DLD1 (cell line): ENCODE data around the gene GALNT7.
"Not testable (repeated sequence)": the region's sequence is repeated elsewhere in the genome, so short reads cannot be mapped to it uniquely, and the experiment has no call there.

Experiments used
- in situ Hi-C: cut with HindIII; loops from 2 replicates; pipeline ENCODE4 v1.10.0; 2017; ENCODE audit warnings: low sequenced_read_pairs

GALNT7 gene, protein sequence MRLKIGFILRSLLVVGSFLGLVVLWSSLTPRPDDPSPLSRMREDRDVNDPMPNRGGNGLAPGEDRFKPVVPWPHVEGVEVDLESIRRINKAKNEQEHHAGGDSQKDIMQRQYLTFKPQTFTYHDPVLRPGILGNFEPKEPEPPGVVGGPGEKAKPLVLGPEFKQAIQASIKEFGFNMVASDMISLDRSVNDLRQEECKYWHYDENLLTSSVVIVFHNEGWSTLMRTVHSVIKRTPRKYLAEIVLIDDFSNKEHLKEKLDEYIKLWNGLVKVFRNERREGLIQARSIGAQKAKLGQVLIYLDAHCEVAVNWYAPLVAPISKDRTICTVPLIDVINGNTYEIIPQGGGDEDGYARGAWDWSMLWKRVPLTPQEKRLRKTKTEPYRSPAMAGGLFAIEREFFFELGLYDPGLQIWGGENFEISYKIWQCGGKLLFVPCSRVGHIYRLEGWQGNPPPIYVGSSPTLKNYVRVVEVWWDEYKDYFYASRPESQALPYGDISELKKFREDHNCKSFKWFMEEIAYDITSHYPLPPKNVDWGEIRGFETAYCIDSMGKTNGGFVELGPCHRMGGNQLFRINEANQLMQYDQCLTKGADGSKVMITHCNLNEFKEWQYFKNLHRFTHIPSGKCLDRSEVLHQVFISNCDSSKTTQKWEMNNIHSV

DNA sequence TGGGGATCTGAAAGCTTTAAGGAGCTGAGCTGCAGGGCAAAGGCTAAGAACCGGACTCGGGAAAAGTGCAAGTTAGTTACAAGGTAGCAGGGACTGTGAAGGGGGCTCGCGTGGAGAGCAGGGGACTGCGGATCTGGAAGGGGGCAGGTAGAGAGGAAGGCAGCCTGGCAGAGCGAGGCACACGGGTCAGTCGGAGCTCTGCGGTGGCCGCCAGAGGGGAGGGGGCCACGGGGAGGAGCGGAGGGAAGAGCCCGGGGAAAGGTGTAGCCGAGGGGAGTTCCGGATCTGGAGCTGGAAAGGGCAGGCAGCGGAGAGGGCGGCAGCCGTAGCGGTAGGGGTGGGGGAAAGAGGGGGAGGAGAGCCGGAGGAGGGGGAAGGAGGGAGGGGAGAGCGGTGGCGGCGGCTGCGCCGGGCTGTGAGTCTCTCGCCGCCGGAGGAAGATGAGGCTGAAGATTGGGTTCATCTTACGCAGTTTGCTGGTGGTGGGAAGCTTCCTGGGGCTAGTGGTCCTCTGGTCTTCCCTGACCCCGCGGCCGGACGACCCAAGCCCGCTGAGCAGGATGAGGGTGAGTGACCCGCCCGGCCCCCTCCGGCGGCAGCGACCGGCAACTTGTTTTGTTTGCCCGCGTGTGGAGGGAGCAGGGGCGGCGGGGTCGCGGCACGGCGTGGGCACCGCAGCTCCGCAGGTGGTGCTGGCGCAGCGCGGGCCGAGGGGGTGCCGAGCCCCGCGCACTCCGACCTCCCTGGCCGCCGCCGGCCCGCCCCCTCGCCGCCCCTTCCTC, at the start of gene GALNT7:
GALNT7 (plus strand) TSS at position 416 of the 782 bp plus-strand sequence; CDS start at position 441, 25 bp downstream.
- in situ Hi-C loops = no loop called here

DNA sequence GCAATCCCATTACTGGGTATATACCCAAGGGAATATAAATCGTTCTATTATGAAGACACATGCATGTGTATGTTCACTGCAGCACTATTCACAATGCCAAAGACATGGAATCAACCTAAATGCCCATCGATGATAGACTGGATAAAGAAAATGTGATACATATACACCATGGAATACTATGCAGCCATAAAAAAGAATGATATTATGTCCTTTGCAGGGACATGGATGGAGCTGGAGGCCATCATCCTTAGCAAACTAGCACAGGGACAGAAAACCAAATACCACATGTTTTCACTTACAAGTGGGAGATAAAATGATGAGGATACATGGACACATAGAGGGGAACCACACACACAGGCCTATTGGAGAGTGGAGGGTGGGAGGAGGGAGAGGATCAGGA, 49.8 kb upstream of the GALNT7 start:
- in situ Hi-C loops = not testable (repeated sequence)

DNA sequence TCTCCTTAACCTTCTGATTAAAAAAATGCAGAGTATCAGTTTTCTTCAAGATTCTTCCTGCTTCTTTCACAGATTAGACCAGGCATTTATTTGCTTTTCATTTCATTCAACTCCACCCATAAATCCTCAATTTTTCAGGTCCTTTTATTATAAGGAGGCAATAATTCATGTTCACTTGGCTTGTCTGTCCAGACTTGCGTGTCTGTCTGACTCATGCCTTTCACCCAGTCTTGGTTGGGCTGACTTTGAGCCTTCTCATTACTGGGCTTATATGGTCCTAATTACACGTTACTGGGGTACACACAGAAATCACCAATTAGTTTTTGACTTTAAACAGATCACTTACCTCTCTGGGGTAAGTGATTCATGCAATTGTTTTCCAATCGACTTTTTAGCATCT, 48.8 kb upstream of the GALNT7 start:
- in situ Hi-C loops = no loop called here

DNA sequence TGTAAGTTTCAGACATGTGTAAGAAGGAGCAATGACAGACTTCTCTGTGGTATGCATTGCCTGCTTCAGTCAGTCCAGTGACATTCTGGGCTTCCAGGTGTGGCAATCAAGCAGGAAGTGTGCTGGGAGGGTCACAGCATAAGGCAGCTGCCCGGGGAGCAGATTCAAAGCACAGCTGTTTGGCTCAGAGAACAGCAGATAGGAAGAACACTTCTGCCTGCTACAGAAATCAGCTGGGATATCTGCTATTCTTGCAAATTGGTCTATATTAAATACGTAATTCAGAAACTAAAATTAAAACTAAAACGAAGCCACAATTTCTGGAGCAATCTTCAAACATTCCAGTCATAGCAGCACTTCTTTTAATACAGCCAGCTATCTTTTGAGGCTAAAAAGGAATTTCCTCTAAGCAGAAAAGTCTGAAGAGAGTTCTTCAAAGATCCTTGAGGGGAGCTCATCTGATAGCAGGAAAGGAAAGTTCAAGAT, 47.5 kb upstream of the GALNT7 start:
- in situ Hi-C loops = no loop called here

DNA sequence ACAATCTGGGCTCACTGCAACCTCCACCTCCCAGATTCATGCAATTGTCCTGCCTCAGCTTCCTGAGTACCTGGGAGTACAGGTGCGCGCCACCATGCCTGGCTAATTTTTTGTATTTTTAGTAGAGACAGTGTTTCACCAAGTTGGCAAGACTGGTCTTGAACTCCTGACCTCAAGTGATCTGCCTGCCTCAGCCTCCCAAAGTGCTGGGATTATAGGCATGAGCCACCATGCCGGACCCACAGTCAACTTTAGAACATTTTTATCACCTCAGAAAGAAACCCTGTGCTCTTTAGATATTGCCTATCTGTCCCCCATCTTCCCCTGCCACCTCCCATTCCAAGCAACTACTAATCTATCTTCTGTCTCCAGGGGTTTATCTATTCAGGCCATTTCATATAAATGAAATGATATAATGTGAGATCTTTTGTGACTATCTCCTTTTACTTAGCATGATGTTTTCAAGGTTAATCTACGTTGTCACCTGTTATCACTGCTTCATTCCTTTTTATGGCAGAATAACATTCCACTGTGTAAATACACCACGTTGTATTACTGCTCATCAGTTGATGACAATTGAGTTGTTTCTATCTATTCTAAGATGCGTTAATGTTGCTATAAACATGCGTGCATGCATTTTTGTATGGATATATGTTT, 44.3 kb upstream of the GALNT7 start:
- in situ Hi-C loops = no loop called here

DNA sequence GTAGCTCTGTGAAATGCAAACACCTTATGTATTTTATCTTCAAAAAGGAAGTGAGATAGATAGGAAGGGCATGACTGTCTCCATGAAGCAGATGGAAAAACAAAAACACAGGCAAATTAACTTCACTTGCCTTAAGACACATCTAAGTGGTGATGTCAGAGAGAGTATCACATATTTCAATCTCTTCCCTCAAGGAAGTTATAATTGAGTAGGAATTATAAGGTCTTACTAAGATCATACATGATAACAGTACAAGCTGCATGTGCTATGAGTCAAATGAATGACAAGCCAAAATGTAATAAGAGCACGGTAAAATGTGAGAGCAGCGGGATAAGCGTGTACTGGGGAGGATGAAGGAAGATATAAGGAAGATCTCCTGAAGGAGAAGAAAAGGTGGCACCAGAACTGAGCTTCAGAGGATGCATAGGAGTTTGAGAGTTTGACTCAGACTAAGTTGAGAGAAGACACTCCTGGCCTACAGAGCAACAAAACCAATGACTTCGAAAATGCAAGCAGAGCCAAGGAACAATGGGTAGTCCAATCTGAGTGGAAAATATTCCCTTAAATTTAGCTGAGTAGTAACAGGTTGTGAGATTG, 43.3 kb upstream of the GALNT7 start:
- in situ Hi-C loops = no loop called here

DNA sequence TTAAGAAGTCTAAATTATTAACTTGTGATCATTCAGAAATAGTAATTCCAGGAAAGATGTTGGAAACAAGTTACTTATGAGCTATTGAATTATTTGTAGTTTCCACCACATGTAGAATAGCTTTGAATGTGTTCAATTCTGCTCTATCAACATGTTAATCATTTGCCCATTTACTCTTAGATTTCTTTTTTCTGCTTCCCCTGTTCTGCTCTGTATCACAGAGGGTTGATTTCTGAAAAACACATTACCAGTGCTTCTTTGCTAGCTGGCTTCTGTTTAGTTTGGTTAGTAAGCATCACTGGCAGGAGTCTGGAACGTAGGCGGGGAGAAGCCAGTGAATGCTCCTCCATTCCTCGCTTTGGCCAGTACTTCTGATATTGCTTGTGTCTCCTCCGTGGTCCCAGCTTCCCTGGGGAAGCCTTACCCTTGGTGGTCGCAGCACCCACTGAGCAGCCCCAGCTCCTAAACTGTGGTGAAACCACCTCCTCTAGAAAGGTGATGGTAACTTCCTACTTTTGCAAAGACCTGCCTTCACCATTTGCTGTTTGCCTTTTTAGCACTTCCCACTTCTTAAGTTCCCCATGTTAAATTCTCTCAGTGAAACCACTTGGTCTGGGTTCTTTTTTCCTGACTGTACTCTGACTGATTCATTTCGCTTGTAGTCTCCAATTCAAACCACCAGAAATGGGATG, 40.3 kb upstream of the GALNT7 start:
- in situ Hi-C loops = no loop called here

DNA sequence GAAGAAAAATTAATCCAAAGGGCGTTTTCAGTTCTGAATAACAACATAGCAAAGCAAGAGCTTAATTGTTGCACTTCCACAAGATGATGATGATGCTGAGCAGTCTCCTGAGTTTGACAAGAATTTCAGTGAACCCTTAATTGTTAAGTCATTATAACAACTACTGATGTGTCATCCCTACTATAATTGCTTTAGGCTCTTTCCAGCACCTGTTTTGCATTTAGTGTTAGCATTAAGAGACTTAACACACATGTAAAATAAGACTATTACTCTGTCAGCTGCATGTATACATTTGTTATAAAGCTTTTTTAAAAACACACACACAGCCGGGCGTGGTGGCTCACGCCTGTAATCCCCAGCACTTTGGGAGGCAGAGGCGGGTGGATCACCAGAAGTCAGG, 37.9 kb upstream of the GALNT7 start:
- in situ Hi-C loops = no loop called here

DNA sequence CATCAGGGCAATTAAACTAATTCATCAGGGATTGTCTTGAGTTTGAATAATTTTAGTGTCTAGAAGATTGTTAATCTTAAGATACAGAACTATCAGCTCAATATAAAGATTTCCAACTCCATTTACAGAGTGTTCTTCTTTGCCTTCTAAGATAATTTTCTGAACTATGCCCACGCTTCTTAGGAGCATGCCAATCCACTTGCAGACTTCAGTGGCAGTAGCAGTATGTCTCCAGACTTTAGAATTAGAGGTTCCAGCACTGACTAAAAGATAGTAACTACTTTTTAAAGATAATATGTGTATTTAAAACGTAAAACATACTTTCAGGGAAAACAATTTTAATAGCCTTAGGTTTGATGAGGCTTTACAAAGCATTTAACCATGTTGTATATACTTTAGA, 34.2 kb upstream of the GALNT7 start:
- in situ Hi-C loops = no loop called here

DNA sequence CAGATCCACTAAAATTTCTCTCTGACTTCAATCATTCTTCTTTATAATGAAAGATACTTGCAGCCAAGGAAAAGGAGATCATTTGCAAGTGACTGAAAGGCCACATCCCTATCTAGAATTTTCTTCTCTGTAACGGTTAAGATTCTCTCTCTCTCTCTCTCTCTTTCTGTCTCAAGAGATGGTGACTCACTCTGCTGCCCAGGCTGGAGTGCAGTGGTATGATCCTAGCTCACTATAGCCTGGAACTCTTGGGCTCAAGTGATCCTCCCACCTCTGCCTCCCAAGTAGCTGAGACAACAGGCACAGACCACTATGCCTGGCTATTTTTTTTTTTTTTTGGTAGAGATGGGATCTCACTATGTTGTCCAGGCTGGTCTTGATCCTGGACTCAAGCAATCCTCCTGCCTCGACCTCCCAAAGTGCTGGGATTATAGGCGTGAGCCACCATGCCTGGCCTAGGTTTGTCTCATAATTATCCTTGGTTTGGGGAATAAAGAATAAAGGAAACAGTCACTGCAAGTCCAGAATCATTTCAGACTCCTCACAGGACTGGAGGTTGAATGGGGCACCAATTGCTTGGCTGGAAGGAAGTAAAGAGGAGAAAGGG, 33.3 kb upstream of the GALNT7 start:
- in situ Hi-C loops = no loop called here

DNA sequence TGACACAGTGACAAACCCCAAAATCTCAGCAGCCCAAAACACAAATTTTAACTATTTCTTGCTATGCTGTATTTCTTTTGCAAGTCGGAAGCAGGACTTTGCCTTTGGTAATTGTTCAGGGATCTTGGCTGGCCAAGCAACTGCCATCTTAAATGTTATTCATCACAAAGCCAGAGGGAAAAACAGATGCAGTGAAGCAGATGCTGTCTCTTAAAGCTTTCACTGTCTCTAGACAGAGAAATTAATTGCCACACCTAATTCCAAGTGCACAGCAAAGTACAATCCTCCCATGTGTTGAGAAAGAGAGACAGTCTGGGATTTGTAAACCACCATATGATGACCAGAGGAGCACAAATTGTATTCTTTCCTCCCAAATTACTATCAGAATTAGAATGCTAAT, 30.0 kb upstream of the GALNT7 start:
- in situ Hi-C loops = no loop called here

DNA sequence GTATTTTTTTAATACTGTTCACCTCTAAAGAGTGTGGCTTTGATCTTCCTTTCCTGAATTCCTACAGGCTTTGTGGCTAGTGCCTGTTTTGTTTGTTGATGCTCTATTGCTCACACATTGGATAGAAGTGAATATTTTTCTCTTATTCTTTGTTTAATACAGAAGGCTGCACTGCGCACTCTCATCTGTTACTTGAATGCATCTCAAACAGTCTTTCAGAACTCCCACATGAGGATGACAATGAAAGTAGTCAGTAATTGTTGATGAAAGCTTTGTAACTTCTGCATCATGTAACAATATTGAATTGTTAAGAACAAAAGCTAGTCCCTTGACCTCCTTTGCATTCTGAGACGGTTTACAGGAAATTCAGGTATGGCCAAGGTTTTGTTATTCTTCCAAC, 29.1 kb upstream of the GALNT7 start:
- in situ Hi-C loops = no loop called here

DNA sequence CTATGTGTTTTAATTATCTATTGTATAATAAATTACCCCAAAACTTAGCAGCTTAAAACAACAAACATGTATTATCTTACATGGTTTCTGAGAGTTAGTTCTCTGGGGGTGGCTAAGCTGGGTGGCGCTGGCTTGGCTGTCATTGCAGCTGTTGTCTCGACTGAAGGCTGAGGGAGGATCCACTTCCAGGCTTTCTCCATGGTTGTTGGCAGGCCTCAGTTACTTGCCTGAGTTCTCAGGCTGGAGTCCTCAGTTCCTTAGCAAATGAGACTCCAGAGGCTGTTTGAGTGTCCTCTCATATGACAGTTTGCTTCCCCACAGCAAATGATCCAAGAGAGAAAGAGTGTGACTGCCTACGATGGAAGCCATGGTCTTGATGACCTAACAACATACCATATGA, 23.5 kb upstream of the GALNT7 start:
- in situ Hi-C loops = no loop called here

DNA sequence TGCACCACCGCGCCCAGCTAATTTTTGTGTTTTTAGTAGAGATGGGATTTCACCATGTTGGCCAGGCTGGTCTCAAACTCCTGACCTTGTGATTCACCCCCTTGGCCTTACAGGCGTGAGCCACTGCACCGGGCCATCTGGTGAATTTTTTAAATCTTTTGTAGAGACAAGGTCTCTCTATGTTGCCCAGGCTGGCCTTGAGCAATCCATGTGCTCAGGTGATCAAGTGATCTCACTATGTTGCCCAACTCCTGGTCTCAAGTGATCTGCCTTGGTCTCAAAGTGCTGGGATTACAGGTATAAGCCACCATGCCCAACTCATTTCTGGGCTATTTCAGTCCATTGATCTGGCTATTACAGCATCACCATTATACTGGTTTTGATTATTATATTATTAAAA, 22.2 kb upstream of the GALNT7 start:
- in situ Hi-C loops = no loop called here

DNA sequence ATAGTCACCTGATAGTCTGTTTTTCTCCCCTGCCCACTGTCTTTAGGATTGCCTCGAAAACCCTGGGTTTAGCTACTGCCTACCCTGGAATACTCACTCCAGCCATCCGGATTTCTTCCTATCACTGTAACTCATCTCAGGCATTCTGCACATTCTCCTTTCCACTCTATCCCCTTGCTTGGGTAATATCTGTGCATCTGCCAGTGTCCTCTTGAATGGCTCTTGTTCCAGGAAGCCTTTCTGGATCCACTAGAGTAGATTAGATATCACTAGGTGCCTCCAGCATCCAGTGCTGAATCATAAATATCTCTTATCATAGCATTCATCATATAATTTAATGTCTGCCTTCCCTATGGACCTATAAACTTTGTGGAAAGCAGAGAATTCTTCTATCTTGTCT, 17.1 kb upstream of the GALNT7 start:
- in situ Hi-C loops = no loop called here

DNA sequence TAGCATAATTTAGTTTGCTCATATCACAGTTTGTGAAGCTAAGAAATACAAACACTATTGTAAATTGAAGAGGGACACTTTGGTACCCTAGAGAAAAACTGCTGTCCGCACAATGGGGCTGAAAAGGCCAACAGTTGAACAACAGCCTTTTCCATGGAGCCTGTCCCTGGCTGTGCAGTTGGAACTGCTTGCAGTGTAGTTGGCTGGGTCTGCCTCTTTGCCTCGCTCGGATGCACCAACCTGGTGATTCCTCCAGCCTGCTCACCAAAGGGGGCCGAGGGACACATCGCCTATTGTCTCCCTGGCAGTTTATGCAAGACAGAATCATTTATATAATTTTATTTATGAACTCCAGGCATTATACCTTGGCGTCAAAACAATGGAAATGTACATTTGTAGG, 16.5 kb upstream of the GALNT7 start:
- in situ Hi-C loops = no loop called here

DNA sequence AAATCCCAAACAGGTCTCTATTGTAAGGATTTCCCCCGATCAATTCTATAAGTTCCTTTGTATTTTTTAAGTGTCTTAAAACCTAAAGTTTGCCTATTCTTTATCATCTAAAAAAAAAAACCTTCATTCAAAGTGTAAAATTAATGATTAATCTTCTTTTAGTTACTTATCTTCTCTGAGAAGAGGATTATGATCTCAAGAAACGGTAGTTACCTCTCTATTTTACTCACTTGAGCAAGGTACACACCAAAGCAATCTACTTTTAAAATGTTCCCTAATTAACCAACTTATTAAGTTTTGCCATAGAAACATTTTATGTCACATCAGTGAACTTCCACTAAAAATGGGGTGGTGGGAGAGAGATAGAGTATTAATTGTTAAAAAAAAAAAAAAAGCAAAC, 15.2 kb upstream of the GALNT7 start:
- in situ Hi-C loops = no loop called here

DNA sequence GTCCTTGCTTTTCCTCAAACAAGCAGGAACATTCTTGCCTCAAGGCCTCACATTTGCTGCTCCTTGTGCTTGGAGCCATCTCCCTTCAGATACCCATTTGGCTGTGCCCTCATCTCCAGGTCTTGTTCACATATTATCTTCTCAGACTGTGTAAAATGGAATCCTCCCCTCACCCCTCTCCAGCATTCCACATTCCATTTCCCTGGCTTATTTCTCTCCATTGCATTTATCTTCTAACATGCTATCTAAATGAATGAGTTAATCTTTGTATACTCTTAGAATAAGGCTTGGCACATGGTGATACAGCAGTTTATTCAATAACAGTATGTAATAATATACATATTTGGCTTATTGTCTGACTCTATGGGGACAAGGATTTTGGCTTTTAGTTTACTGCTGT, 8.8 kb upstream of the GALNT7 start:
- in situ Hi-C loops = no loop called here

DNA sequence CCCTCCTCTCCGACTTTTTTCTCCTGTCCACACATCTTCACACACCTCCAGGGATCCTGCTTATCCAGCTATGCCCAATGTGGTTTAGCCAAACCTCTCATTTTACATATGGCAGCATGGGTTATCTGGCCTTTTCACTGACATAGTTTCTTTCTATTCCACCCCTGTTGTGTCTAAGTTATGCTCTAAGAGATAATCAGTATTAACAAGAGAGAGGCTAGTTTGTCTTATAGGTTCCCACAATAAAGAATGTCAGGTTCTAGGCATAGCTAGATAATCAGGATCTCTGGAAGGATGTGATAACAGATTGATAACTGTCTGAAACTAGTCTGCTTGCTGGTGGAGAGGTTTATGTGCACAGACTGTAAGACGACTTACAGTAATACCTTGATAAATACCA, 7.7 kb upstream of the GALNT7 start:
- in situ Hi-C loops = no loop called here

DNA sequence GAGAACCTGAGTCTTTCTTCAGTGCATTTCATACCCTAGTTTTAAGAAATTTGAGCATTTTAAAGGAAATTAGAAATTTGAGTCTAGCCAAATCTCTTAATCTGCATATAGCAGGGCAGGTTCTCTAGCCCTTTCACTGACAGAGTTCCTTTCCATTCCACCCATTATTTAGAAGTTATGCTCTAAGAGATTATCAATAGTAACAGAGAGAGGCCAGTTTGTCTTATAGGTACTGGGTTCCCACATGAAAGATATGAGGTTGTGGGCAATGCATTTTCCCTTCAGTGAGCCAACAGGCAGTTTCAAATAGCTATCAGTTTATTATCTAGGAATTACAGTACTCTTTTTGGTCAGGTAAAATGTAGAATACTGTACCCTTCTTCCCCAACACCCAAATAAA, 7.3 kb upstream of the GALNT7 start:
- in situ Hi-C loops = no loop called here
